ENCODE measurements around the gene DUSP8.

- TF ChIP-seq RXRA (IDR thresholded peaks at IDR 0.05; ENCODE audit: insufficient read depth, low read depth, low read length) (no peak), EGR1 (IDR thresholded peaks at IDR 0.05; ENCODE audit: borderline replicate concordance, low read depth, low read length) (no peak), TAF1 (IDR thresholded peaks at IDR 0.05; ENCODE audit: low read depth, low read length) (no peak), CTCF (IDR thresholded peaks at IDR 0.05; ENCODE audit: control extremely low read depth in 1 of 3, insufficient read depth in 1 of 3, low read depth in 1 of 3, low read length in 3 of 3) (no peak)
Measured at GRCh38 chr11:1533342-1533725, 38.7 kb downstream of the DUSP8 start.
